Suprapubic skin (tissue), 4 donors: ENCODE results near the gene FGF12. TPM values are rescaled to one million over a fixed set of nuclear protein-coding genes. Genes with fewer than 3 reads are reported as not detected.

Experiments
- DNase-seq, 2 donors: peaks; one replicate each; pipeline ENCODE4 v3.0.0-alpha.2; 2019; ENCODE audit warnings: low spot score in 2 of 2
- H3K27ac ChIP-seq: fragments of 200-600 bp; sonication (generic); one replicate; pipeline ENCODE4 v1.5.1; 2019
- H3K27me3 ChIP-seq: fragments of 200-600 bp; sonication (generic); one replicate; pipeline ENCODE4 v1.5.1; 2019
- H3K36me3 ChIP-seq: fragments of 200-600 bp; sonication (generic); one replicate; pipeline ENCODE4 v1.5.1; 2019
- H3K4me1 ChIP-seq: fragments of 200-600 bp; sonication (generic); one replicate; pipeline ENCODE4 v1.5.1; 2019
- H3K4me3 ChIP-seq: fragments of 200-600 bp; sonication (generic); one replicate; pipeline ENCODE4 v1.5.1; 2019; ENCODE audit warnings: mild to moderate bottlenecking
- H3K9me3 ChIP-seq: fragments of 200-600 bp; sonication (generic); one replicate; pipeline ENCODE4 v1.5.1; 2019
- EP300 ChIP-seq: sonication (generic); formaldehyde crosslinking; IDR thresholded peaks from one replicate; pipeline ENCODE4 v1.6.1; 2017; ENCODE audit warnings: antibody characterized with exemption
- POLR2A ChIP-seq, 2 donors: fragments of 450-650 bp; IDR thresholded peaks; one replicate each; pipeline ENCODE4 v1.6.1; 2017; ENCODE audit warnings: antibody characterized with exemption in 2 of 2, mild to moderate bottlenecking in 2 of 2, moderate library complexity in 2 of 2
- POLR2AphosphoS5 ChIP-seq, 3 donors: sonication (generic); formaldehyde crosslinking; IDR thresholded peaks; one replicate each; pipeline ENCODE4 v1.6.1; 2017; ENCODE audit warnings: antibody characterized with exemption in 3 of 3
- WGBS: methylation state at CpG from one replicate; pipeline ENCODE4 v1.1.5; 2018; 5-methylcytosine and 5-hydroxymethylcytosine counted together
- total RNA-seq, 4 donors: library from RNA; depleted of rRNA; stranded (reverse); fragments of >200 nt; gene quantifications; one replicate each; pipeline ENCODE4 v1.1.0, GENCODE V29; 2016
- TF ChIP-seq, protein P1 (sequence below), 2 donors: fragments of 200-600 bp in 1 of 2; fragments of 450-650 bp in 1 of 2; sonication (generic) in 1 of 2; IDR thresholded peaks; one replicate each; pipeline ENCODE4 v1.5.1; 2016 to 2019; ENCODE audit warnings: antibody characterized with exemption in 2 of 2, mild to moderate bottlenecking in 1 of 2, moderate library complexity in 1 of 2

The FGF12 gene
- total RNA-seq, 4 donors from 2014 or later: 1.5 to 3.6 (median 1.6) TPM

DNA sequence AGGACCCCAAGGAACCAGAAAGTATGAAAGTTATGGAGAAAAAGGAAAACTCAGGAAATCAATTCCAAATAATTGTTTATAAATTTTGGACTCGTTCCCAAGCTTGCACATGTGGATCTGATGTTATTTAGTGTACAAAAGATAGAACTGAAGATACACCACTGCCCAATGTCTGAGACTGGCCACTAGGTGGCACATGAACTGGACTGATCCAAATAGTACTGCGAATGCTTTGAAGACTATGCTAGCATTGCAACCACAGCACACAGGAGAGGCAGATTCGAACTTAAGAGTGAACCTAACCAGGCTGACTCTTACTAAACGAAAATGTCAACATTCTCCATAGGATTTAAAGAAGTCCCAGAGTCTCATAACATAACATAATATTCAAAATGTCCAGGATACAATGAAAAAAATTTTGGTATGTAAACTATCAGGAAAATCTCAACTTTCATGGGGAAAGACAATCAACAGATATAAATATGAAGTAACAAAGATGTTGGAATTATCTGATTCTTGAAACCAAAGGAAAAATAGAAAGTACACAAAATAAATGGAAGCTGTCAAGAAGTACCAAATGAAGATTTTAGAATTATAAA is 596.7 kb downstream of the FGF12 start:
- no peak for DNase-seq
- Histone ChIP-seq H3K4me1 (no peaks in the 10 kb centered on the region), H3K9me3 (no peaks in the 10 kb centered on the region), H3K27me3 (no peaks in the 10 kb centered on the region), H3K4me3 (no peak overlapping the region), H3K27ac (no peak overlapping the region), H3K36me3 (no peaks in the 10 kb centered on the region)
- WGBS: 22% methylated on average over 4 of the region's 4 CpGs
- TF ChIP-seq POLR2A (IDR thresholded peaks at IDR 0.05) (no peak), EP300 (no peak), POLR2AphosphoS5 (IDR thresholded peaks at IDR 0.05) (no peak)
- TF ChIP-seq, protein P1, sequence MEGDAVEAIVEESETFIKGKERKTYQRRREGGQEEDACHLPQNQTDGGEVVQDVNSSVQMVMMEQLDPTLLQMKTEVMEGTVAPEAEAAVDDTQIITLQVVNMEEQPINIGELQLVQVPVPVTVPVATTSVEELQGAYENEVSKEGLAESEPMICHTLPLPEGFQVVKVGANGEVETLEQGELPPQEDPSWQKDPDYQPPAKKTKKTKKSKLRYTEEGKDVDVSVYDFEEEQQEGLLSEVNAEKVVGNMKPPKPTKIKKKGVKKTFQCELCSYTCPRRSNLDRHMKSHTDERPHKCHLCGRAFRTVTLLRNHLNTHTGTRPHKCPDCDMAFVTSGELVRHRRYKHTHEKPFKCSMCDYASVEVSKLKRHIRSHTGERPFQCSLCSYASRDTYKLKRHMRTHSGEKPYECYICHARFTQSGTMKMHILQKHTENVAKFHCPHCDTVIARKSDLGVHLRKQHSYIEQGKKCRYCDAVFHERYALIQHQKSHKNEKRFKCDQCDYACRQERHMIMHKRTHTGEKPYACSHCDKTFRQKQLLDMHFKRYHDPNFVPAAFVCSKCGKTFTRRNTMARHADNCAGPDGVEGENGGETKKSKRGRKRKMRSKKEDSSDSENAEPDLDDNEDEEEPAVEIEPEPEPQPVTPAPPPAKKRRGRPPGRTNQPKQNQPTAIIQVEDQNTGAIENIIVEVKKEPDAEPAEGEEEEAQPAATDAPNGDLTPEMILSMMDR (IDR thresholded peaks at IDR 0.05): peak in 1 of 2 donors; percentile 59

DNA sequence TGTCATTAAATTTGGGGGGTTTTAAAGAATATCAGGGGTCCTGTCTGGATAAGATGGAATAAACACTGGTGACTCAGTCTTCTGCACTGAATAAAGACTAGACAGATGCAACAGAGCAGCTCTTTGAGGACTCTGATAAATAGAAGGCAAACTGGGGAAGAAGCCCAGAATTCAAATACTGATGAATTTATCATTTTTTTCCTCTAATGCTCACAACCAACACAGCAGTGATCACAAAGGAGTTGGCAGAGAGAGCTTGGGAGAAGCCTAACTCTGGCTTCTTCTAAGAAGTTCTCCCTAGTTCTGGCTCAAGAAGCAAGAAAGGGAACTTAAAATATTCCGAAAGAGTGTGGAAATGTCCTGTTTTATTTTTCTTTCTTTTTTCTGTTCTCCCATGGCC is 597.8 kb downstream of the FGF12 start:
- no peak overlapping the region for H3K4me3 ChIP-seq
- no peaks in the 10 kb centered on the region for H3K36me3 ChIP-seq
- H3K27ac ChIP-seq: no peak overlapping the region
- H3K9me3 ChIP-seq: no peaks in the 10 kb centered on the region
- WGBS: 76% methylated on average over 1 of the region's 1 CpG
- no peaks in the 10 kb centered on the region for H3K4me1 ChIP-seq
- no peak for DNase-seq
- H3K27me3 ChIP-seq: no peaks in the 10 kb centered on the region
- TF ChIP-seq, protein P1 (IDR thresholded peaks at IDR 0.05): no peak

DNA sequence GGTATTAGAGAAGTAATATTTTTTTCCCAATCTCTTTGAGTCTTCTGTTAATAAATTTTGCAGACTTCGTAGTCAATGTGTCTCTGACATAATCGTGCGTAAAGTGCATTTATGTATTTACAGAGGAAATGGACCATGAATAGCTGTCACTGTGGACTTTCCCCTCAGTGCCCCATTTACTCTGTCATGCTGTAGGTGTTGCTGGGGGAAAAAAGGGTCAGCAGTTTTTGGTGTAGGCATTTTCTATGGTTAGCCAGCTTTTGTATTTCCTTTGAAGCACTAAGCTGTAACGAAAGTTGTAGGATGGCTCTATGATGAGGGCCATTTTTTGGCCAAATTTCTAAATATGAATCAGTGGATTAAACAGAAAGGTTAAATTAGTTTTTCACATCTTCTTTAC is 598.4 kb downstream of the FGF12 start:
- DNase-seq: no peak
- Histone ChIP-seq H3K27ac (no peak overlapping the region), H3K36me3 (no peaks in the 10 kb centered on the region), H3K4me3 (no peak overlapping the region), H3K27me3 (no peaks in the 10 kb centered on the region), H3K4me1 (no peaks in the 10 kb centered on the region), H3K9me3 (no peaks in the 10 kb centered on the region)
- no peak for TF ChIP-seq POLR2AphosphoS5 (IDR thresholded peaks at IDR 0.05)
- TF ChIP-seq POLR2A (IDR thresholded peaks at IDR 0.05): no peak
- TF ChIP-seq, protein P1 (IDR thresholded peaks at IDR 0.05): no peak
- no peak for TF ChIP-seq EP300
- WGBS: 58% methylated on average over 4 of the region's 4 CpGs

DNA sequence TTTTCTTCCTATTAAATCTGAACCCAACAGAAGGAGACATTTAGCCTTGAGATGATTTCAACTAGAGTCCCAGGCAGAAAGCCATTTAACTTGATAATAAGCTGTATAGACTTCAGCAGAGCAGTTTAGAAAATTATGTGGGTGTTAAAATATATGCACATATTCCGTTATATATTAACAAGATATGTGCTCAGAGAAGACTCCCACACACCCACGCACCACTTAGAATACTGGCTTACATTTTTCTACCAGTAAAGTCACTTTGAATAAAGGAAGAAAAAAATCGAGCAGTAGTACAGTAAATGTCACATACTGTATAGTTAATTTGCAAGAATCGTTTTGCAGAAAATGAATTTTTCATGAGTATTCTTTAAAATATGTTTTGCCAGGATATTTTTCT is 599.3 kb downstream of the FGF12 start:
- H3K27me3 ChIP-seq: no peaks in the 10 kb centered on the region
- H3K36me3 ChIP-seq: no peaks in the 10 kb centered on the region
- H3K27ac ChIP-seq: no peak overlapping the region
- TF ChIP-seq, protein P1 (IDR thresholded peaks at IDR 0.05): no peak
- TF ChIP-seq POLR2AphosphoS5 (IDR thresholded peaks at IDR 0.05) (no peak), EP300 (no peak), POLR2A (IDR thresholded peaks at IDR 0.05) (no peak)
- 71% methylated on average over 4 of the region's 4 CpGs for WGBS
- no peaks in the 10 kb centered on the region for H3K9me3 ChIP-seq
- no peak for DNase-seq
- no peaks in the 10 kb centered on the region for H3K4me1 ChIP-seq
- no peak overlapping the region for H3K4me3 ChIP-seq

DNA sequence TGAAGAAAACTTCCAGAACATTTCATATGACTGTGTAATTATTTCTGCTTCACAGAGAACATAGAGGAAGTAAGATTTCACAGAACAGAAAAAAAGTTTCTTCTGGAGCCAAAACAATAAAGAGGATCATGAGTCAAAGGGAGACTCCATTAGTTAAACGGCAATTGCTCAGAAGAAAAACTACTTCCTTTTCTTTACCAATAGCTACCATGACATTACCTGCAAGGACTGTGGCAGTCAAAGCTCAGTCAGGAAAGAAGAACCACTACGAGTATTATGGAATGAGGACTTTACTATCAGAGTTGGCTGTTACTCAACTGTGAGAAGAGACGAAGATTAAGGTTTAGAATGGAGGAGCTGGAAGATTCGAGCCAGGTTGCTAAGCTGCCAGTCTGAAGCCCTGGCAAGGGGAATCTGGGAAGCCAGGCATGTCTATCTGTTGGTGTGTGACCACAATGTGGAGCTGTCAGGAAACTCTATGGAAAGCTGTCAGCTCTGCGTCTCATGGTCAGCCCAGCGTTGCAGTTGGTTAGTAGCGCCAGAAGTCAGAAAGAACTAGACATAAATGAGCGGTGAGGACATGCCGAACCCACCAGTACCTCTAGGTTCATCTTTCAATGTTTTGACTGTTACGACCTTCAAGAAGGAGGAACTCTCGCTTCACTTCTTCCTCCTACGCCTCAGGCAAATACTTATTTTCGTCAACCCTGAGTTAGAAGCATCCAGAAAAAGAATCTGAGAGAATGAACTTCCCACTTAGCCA is 604.3 kb downstream of the FGF12 start:
- Histone ChIP-seq H3K27ac (no peak overlapping the region), H3K9me3 (no peaks in the 10 kb centered on the region), H3K36me3 (no peaks in the 10 kb centered on the region), H3K4me1 (no peaks in the 10 kb centered on the region), H3K27me3 (no peaks in the 10 kb centered on the region), H3K4me3 (no peak overlapping the region)
- TF ChIP-seq POLR2AphosphoS5 (IDR thresholded peaks at IDR 0.05) (no peak), POLR2A (IDR thresholded peaks at IDR 0.05) (no peak), EP300 (no peak)
- TF ChIP-seq, protein P1 (IDR thresholded peaks at IDR 0.05): no peak
- DNase-seq: no peak
- 78% methylated on average over 13 of the region's 13 CpGs for WGBS
